ENCODE results near the gene HAGH. TPM values are rescaled to one million over a fixed set of nuclear protein-coding genes. Genes with fewer than 3 reads are reported as not detected.

HAGH gene
- total RNA-seq, 2 experiments from 2014 or later: 29.9 to 30.1 TPM

Other genes starting within 250 kb of the HAGH start
- gene IFT140, start 214.8 kb downstream of the HAGH start, total RNA-seq: 10 to 100 TPM; 10.6 to 14.3 TPM
- 10 to 100 TPM; 11.3 to 15.7 TPM for gene CRAMP1, start 214.5 kb downstream of the HAGH start, total RNA-seq
- 10 to 100 TPM; 54.0 to 69.4 TPM for gene JPT2, start 148.5 kb downstream of the HAGH start, total RNA-seq
- gene MAPK8IP3, start 120.6 kb downstream of the HAGH start, total RNA-seq: 10 to 100 TPM; 46.5 to 50.7 TPM
- 10 to 100 TPM; 39.4 to 44.1 TPM for gene NME3, start 55.3 kb downstream of the HAGH start, total RNA-seq
- gene EME2, start 54.0 kb downstream of the HAGH start, total RNA-seq: 1 to 10 TPM; 7.7 to 7.8 TPM
- 100 to 1,000 TPM; 122 to 138 TPM for gene MRPS34, start 53.7 kb downstream of the HAGH start, total RNA-seq
- gene SPSB3, start 44.3 kb downstream of the HAGH start, total RNA-seq: 10 to 100 TPM; 14.0 to 17.0 TPM
- 10 to 100 TPM; 37.9 to 42.4 TPM for gene NUBP2, start 43.9 kb downstream of the HAGH start, total RNA-seq
- not detected for gene IGFALS, start 33.1 kb downstream of the HAGH start, total RNA-seq
- 1 to 10 TPM; 6.0 to 7.3 TPM for gene FAHD1, start 381 bp upstream of the HAGH start, total RNA-seq
- gene MEIOB, start 45.3 kb upstream of the HAGH start, total RNA-seq: under 1 TPM; 0.52 to 0.76 TPM
- gene HS3ST6, start 91.6 kb upstream of the HAGH start, total RNA-seq: not detected
- gene MSRB1, start 116.4 kb upstream of the HAGH start, total RNA-seq: 10 to 100 TPM in 1 of 2 experiments, 1 to 10 TPM in 1; 8.5 to 11.0 TPM
- not detected for gene RPL3L, start 127.9 kb upstream of the HAGH start, total RNA-seq
- gene NDUFB10, start 132.7 kb upstream of the HAGH start, total RNA-seq: 100 to 1,000 TPM; 111 TPM
- 1,000 to 10,000 TPM; 7,042 to 7,057 TPM for gene RPS2, start 138.0 kb upstream of the HAGH start, total RNA-seq
- gene RNF151, start 140.0 kb upstream of the HAGH start, total RNA-seq: not detected
- 10 to 100 TPM; 36.5 to 38.0 TPM for gene TBL3, start 145.2 kb upstream of the HAGH start, total RNA-seq
- not detected for gene NOXO1, start 154.6 kb upstream of the HAGH start, total RNA-seq
- 10 to 100 TPM; 29.8 to 30.1 TPM for gene GFER, start 157.4 kb upstream of the HAGH start, total RNA-seq
- 1 to 10 TPM; 5.7 to 7.2 TPM for gene SYNGR3, start 163.1 kb upstream of the HAGH start, total RNA-seq
- gene ZNF598, start 183.0 kb upstream of the HAGH start, total RNA-seq: 10 to 100 TPM; 88.8 to 93.5 TPM
- 1 to 10 TPM; 1.3 to 1.9 TPM for gene NPW, start 193.0 kb upstream of the HAGH start, total RNA-seq
- 1 to 10 TPM; 1.5 to 2.1 TPM for gene NHERF2, start 200.1 kb upstream of the HAGH start, total RNA-seq
- gene NTHL1, start 221.0 kb upstream of the HAGH start, total RNA-seq: 10 to 100 TPM; 20.1 to 24.1 TPM
- gene TSC2, start 221.2 kb upstream of the HAGH start, total RNA-seq: 10 to 100 TPM; 72.3 to 72.7 TPM